CD4-positive, alpha-beta T cell treated with Interleukin-6 for 4 hours (primary cell): ENCODE results near the gene SUGT1.

Experiments
- DNase-seq: peaks from one replicate; pipeline ENCODE4 v3.0.0-alpha.2; 2020; ENCODE audit warnings: mixed read lengths

SUGT1 gene

GRCh38 chr13:52738719-52739467, 86.3 kb downstream of the SUGT1 start:
- peak; percentile 14 for DNase-seq

- no peak for DNase-seq
Observed at GRCh38 chr13:52739468-52740071, 86.9 kb downstream of the SUGT1 start, which contains the start of gene CNMD. Gene CNMD (minus strand): TSS chr13:52739820. CDS start chr13:52739701, 119 bp downstream.

- DNase-seq = no peak
Observed at GRCh38 chr13:52743569-52743968, 90.9 kb downstream of the SUGT1 start.

GRCh38 chr13:52743988-52744387, 91.4 kb downstream of the SUGT1 start:
- no peak for DNase-seq

- no peak for DNase-seq
Observed at GRCh38 chr13:52744842-52745375, 92.3 kb downstream of the SUGT1 start.

- no peak for DNase-seq
Observed at GRCh38 chr13:52746141-52746540, 93.5 kb downstream of the SUGT1 start.

- no peak for DNase-seq
Observed at GRCh38 chr13:52749419-52749818, 96.8 kb downstream of the SUGT1 start.
